Measurements from ENCODE around the gene LDLRAD2. TPM values are rescaled to one million over a fixed set of nuclear protein-coding genes. Genes with fewer than 3 reads are reported as not detected.

LDLRAD2 gene
- total and polyA plus RNA-seq, 10 of the 15 experiments (the other 5 are each of a cell fraction or from before 2014, with no cell fraction given) = 0.04 to 0.23 (median 0.11) TPM; not detected in 7

- SMC1A ChIA-PET (ENCODE audit: uncharacterized antibody, unreplicated experiment) = no interaction called here
- Histone ChIP-seq H2AFZ (ENCODE audit: control insufficient read depth, low read depth, low read length) (no peak overlapping the region), H4K20me1 (ENCODE audit: control insufficient read depth, insufficient read depth) (no peaks in the 10 kb centered on the region), H3K9ac (ENCODE audit: control insufficient read depth, insufficient read depth, low read length) (no peak overlapping the region), H3K36me3 (ENCODE audit: control insufficient read depth in 2 of 2, insufficient read depth in 2 of 2, low read length in 1 of 2) (no peaks in the 10 kb centered on the region), H3K4me2 (ENCODE audit: control insufficient read depth, insufficient read depth) (no peak overlapping the region), H3K27ac (ENCODE audit: control insufficient read depth, insufficient read depth) (no peak overlapping the region), H3K27me3 (replicated peaks in 1 of 2; ENCODE audit: control insufficient read depth in 2 of 2, insufficient read depth in 2 of 2, low read length in 1 of 2) (no peaks in the 10 kb centered on the region; a peak in 1 of 4 replicates), H3K79me2 (ENCODE audit: control insufficient read depth, insufficient read depth, low read length) (no peaks in the 10 kb centered on the region), H3K4me1 (ENCODE audit: control insufficient read depth, insufficient read depth, low read length) (peaks cover 2% of the 10 kb centered on the region; the same call in 1 of the 2 replicates), H3K9me3 (replicated peaks; ENCODE audit: control insufficient read depth, insufficient read depth, low read length) (no peaks in the 10 kb centered on the region), H3K4me3 (no peak overlapping the region)
- DNase-seq (ENCODE audit: low read depth, low spot score) (no peak), FAIRE-seq (no peak), ATAC-seq (no peak)
- TF ChIP-seq, protein P1, sequence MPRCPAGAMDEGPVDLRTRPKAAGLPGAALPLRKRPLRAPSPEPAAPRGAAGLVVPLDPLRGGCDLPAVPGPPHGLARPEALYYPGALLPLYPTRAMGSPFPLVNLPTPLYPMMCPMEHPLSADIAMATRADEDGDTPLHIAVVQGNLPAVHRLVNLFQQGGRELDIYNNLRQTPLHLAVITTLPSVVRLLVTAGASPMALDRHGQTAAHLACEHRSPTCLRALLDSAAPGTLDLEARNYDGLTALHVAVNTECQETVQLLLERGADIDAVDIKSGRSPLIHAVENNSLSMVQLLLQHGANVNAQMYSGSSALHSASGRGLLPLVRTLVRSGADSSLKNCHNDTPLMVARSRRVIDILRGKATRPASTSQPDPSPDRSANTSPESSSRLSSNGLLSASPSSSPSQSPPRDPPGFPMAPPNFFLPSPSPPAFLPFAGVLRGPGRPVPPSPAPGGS (IDR thresholded peaks at IDR 0.05; ENCODE audit: borderline replicate concordance, insufficient read depth, low read depth, low read length, poor library complexity, severe bottlenecking) = no peak
- TF ChIP-seq RAD21 (IDR thresholded peaks at IDR 0.05; ENCODE audit: insufficient read depth, low read depth, low read length) (no peak), SKIL (IDR thresholded peaks at IDR 0.05; ENCODE audit: low read depth, poor library complexity, severe bottlenecking) (no peak), PML (IDR thresholded peaks at IDR 0.05; ENCODE audit: low read length) (no peak), MYC (IDR thresholded peaks at IDR 0.05; ENCODE audit: insufficient read depth, insufficient read length, insufficient replicate concordance, low read length, severe bottlenecking) (no peak)
- TF ChIP-seq, protein P2, sequence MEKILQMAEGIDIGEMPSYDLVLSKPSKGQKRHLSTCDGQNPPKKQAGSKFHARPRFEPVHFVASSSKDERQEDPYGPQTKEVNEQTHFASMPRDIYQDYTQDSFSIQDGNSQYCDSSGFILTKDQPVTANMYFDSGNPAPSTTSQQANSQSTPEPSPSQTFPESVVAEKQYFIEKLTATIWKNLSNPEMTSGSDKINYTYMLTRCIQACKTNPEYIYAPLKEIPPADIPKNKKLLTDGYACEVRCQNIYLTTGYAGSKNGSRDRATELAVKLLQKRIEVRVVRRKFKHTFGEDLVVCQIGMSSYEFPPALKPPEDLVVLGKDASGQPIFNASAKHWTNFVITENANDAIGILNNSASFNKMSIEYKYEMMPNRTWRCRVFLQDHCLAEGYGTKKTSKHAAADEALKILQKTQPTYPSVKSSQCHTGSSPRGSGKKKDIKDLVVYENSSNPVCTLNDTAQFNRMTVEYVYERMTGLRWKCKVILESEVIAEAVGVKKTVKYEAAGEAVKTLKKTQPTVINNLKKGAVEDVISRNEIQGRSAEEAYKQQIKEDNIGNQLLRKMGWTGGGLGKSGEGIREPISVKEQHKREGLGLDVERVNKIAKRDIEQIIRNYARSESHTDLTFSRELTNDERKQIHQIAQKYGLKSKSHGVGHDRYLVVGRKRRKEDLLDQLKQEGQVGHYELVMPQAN (conservative IDR thresholded peaks at IDR 0.05) = no peak
- 32% methylated on average over 10 of the region's 10 CpGs for WGBS (ENCODE audit: insufficient coverage, insufficient replicate concordance, low lambda C conversion rate, missing lambda C conversion rate)
- RAD21 ChIA-PET (ENCODE audit: unreplicated experiment) = no interaction called here
- POLR2A ChIA-PET = no interaction called here
- in situ Hi-C loops (cut with MboI) = no loop called here
- intact Hi-C loops (cut with micrococcal nuclease; ENCODE audit: unreplicated experiment) = no loop called here
- CTCF ChIA-PET = no interaction called here
- no TSS peak for BruUV-seq (replicated peaks)
Observed at GRCh38 chr1:21873761-21874160, 61.7 kb downstream of the LDLRAD2 start.

Measured in GM12878 (cell line).